ENCODE data around the gene CPA1.

Gene CPA1

DNA sequence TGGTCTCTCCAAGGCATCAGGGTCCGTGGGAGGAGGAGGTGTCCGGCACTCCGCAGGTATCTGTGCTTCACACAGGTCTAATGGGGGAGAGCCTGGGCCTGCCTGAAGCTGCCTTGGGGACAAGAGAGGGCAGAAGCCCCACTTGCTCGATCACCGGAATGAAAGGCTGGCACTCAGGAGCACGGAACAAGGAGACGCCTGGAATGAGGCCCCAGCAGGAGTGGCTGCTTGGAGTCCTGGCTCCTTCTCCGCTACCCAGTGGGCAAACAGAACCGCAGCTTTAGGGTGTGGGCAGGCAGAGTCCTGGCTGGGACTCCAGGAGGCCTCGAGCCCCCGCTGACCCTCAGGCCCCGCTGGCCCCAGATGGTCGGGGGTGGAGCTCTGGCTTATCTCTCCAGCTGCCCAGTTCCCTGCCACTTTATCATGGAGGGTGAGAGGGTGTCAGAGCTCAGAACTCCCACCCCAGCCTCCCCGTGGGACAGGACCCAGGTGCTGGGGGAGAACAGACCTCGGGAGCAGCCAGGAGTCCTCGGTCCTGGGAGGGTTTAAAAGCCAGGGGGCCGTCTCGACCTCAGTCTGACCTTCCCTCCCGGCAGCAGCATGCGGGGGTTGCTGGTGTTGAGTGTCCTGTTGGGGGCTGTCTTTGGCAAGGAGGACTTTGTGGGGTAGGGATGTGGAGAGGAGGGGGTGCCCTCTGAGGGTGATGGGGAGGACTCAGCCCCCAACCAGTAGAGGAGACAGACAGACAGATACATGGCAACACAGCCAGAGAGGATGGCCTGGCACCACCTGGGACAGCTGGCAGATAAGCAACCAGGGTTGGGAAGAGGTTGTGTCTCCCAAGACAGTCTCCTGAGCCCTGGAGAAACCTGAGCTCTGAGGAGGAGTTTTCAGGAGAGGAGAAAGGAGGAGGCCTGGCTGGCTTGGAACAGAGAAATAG lies at the start of gene CPA1:
CPA1 (plus strand) TSS at position 574 of the 940 bp plus-strand sequence; CDS start at position 601, 27 bp downstream.
- DNase-seq: no peak

DNA sequence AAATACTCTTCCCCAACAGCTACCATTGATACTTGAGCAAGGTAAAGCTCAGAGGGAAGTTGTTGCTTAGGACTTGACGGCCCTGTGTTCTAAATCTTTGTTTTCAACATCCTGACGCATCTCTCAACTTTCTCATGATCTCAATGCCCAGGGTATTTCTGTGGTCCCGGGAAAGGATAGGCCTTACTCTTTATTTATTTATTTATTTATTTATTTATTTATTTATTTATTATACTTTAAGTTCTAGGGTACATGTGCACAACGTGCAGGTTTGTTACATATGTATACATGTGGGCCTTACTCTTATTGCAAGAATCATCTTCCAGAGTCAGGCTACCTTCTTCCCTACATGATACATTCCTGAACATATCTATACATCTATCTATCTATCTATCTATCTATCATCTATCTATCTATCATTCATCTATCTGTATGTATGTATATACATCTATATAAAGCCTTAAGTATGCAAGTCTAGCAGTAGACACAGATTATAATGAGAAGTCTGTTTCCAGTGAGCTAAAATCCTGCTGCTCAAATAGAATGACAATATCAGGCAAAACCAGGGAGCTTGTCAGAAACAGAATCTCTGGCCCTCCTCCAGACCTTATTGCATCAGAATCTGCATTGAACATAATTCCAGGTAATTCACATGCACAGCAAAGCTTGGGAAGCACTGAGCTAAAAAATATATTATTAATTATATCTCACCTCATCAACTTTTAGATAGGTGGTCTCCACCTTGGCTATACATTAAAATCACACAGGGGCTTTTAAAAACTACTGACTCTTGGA lies 47.8 kb upstream of the CPA1 start:
- no peak for DNase-seq

DNA sequence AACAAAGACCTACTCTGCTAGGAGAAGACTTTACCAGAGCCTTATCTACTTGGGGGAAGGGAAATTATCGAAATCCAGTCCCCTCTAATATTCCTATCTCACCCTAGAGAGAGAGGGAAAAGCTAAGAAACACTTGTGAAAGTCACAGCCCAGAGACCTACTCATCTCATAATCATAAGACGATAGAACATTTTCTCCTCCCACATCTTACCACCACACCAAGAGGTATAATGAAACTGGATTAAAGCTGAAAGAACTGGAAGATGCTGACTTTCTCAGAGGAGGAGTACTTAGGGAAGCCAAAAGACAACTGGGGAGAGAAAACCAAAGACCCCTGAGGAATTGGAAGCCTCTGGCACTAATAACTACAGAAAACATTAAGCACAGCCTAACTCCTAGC lies 46.5 kb upstream of the CPA1 start:
- no peak for DNase-seq

DNA sequence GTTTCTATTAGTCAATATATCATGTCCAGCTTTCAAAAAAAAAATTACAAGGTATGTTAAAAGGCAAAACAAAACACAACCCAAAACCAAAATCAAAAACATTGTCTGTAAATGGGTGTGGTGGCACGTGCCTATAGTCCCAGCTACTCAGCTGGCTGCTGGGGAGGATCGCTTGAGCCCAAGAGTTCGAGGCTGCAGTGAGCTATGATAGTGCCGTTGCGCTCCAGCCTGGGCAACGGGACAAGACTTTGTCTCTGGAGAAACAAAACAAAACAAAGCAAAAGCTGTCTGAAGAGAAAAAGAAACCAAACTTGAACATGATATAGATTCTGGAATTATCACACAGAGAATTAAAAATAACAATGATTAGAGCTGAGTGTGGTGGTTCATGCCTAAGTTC lies 46.0 kb upstream of the CPA1 start:
- DNase-seq: no peak

DNA sequence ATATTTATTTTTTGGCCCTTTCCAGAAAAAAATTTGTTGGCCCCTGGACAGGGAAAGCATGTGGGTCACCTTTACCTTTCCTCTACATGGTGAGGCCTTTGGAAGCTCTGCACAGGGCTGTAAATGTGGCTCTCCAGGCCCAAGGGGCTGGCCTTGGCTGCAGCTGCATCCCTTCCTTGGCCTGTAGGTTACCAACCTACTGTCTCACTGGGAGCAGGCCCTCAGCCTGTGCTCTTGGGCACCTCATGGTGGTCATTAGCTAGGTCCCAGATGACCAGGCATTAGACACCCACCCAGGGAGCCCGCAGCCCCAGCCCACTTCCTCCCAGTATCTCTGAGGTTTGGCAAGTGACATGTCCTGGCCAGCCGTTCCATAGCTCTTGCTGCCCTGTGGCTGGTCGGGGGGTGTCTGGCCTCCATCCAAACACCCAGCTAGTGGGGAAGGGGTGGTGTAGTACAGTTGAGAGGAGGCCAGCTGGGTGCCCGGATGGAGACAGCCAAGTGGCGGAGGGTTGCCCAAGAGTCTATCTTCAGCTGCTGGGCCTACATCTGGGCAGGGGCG lies 42.8 kb upstream of the CPA1 start:
- no peak for DNase-seq

DNA sequence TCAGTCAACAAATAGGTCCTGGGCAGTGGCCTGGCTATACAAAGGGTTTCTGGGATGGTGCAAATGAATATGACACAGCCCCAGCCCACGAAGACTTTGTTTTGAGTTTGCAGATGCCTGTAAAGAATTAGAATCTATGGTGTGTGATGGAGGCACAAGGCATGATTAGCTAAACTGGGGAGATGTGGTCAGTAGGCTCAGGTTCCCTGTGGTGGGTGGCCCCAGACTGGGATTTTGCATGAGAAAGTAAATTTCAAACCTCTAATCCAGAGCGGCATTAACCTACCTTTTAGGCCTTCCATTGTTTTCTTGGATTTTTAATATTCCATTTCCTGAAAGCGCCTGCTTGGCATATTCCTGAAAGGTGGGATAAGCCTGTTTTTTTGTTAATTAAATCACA lies 42.1 kb upstream of the CPA1 start:
- DNase-seq: no peak

DNA sequence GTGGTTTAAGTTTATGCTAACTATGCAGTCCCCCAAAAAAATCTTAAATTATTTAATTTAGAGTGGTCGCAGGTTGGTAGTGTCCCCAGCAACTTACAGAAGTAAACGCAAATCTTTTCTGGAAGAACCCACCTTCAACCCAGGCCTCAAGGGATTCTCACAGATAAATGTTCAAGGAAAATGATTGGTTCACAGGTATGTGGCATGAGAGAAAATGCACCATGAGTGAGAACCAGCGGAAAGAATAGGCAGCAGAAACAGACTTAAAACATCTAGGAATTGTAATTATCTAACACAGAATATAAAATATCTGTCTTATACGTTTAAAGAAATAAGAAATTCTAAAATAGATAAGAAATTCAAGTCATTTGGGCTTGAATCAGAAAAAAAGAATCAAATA lies 38.4 kb upstream of the CPA1 start:
- no peak for DNase-seq

DNA sequence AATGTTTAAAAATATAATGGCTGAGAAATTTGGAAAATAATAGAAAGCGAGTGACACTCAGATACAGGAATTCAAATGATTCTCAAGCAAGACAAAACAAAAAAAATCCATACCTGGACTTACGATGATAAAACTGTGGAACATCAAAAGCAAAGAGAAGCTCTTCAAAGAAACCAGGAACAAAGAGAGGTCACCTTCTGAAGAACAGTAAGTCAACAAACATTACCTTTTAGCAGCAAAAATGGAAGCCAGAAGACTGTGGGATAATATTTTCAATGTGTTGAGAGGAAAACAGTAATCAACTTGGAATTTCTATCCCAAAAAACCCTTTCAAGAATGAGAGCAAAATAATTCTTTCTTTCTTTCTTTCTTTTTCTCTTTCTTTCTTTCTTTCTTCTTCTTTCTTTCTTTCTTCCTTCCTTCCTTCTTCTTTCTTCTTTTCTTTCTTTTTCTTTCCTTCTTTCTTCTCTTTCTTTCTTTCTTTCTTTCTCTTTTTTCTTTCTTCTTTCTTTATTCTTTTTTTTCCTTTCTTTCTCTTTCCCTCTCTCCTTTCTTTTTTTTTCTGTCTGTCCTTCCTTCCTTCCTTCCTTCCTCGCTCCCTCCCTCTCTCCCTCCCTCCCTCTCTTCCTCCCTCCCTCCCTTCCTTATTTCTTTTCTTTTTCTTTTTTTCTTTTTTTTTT lies 37.5 kb upstream of the CPA1 start:
- no peak for DNase-seq

DNA sequence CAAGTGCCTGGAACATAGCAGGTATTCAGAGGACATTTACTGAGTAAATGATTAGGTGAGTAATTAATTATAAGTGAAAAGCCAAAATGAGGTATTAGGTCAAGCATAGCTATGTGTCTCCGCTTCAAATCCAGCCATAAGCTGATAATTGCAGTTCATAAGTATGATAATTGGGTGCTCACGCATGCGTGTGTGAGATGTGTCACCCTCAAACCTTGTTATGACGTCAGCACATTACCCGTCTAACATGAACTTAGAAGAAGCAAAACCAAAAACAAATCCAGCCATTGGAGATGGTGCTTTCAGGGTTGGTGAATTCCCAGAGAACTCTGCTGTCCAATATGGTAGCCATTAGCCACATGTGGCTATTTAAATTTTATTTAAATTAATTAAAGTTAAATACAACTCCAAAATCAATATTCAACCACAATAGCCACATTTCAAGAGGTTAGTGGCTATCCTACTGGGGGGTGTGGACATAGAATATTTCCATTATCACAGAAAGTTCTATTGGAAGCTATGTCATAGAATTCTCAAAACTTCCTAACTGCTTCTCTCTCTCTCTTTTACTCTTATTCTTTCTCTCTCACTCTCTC lies 35.9 kb upstream of the CPA1 start, which contains the start of gene CPA5:
CPA5 (plus strand) TSS at position 546 of the 596 bp plus-strand sequence. CDS start 1,670 bp downstream, outside the sequence.
- no peak for DNase-seq

DNA sequence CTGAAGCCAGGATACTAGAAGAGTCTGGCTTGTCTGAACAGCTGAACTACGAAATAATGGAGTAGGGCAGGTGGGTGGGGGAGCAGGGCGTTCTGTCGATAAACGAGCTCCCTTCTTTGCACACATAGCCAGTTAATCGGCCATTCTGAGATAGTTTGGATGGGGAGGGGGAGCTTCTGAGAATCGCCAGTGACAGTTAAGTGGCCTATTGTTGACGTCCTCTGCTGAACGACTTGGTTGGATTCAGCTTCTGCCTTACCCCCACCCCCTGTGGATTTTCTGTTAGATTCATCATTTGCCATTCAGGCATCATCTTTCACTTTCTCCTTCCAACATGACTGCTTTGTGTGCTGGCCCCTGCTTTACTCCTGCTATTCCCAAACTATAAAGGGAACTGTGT lies 35.2 kb upstream of the CPA1 start:
- DNase-seq: no peak

DNA sequence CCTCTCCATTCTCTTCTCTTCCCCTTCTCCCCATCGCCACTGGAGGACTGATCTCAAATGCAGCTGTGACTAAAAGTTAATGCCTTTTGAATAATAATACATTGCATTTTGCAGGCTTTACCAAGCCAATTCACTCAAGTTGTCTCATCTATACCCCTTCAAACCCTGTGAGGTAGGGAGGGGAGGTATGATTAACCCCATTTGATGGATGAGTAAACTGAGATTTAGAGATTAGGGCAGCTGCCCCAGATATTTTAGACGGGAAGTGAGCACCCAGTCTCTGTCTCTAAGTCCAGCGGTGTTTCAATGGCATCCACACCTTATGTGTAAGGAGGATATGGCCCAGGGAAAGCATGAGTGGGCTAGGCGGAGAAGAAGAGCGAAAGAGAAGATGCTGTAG lies 34.6 kb upstream of the CPA1 start:
- DNase-seq: no peak

DNA sequence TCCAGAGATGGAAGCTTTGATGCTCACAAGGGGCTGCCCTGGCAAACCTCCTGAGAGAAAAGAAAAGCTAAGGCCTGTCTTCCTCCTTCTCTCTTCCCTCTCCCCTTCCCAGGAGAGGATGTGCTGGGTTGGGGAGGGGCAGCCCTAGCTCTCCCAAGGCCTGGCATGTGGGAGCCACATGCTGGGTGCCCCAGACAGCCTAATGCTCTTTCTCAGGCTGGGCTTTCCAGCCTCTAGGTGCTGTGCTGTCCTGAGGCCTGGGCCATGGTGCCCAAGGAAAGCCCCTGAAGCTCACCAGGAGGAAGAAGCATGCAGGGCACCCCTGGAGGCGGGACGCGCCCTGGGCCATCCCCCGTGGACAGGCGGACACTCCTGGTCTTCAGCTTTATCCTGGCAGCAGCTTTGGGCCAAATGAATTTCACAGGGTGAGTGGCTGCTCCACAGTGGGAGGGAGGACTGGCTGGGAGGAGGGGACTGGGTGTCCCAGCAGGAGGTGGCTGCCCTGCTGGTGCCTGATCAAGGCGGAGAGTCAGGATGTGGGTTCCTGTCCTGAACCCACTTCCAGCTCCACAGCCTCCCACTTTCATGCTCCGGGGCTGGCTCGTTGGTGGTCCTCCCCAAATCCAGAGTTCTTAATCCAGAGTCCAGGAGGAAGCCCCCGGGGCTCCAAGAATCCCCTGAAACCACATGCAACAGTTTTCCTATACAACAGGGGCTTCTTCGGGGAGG lies 34.0 kb upstream of the CPA1 start:
- no peak for DNase-seq

DNA sequence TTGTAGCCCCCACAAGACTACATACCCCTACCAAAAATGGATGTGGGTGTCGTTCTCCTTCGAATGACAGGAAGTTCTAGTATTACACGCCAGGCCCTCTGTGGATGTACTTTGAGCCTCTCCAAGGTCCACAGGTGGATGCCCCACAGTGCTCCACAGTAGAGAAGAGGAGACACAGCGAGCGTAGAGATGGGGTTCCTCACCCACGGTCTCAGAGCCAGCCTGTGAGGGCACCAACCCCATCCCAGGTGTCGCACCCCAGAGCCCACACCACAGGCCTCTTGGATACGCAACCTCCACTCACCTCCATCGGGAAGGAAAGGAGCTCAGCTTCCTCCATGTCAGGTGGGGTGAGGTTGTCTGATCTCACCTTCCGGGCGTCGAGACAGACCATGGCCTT lies 33.4 kb upstream of the CPA1 start:
- no peak for DNase-seq

DNA sequence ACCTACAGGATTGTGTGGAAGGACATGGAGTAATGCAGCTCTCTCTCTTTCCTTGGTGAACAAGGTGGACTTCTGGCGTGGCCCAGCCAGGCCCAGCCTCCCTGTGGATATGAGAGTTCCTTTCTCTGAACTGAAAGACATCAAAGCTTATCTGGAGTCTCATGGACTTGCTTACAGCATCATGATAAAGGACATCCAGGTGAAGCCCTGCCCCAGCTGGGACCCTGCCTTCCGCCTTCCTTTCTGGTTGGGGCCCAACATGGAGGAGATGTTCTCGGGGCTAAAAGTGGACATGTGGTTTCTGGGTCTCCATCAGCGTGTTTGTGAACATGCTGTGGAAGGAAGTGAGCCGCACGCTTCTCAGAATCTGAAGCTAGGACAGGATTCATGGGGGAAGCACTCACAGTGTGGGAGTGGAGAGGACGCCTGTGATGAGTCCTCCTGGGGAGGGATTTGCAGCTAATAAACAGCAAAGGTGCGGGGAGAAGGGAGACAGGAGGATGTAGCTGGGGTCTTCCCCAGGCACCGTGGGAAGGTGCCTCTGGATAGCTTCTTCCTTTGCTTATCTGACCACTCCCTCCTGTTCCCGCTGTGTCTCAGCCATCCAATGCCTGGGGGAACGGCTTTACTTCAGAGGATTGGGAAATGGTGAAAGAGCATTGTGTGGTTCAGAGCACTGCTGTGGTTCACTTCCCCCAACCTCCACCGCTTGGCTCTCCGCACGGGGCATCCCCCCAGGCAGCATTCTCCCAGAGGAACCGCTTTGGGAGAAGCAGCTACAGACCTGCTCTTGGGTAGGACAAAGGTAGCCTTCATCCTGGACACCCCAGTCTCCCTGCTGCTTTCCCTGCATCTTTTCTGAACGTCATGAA lies 30.1 kb upstream of the CPA1 start:
- no peak for DNase-seq

DNA sequence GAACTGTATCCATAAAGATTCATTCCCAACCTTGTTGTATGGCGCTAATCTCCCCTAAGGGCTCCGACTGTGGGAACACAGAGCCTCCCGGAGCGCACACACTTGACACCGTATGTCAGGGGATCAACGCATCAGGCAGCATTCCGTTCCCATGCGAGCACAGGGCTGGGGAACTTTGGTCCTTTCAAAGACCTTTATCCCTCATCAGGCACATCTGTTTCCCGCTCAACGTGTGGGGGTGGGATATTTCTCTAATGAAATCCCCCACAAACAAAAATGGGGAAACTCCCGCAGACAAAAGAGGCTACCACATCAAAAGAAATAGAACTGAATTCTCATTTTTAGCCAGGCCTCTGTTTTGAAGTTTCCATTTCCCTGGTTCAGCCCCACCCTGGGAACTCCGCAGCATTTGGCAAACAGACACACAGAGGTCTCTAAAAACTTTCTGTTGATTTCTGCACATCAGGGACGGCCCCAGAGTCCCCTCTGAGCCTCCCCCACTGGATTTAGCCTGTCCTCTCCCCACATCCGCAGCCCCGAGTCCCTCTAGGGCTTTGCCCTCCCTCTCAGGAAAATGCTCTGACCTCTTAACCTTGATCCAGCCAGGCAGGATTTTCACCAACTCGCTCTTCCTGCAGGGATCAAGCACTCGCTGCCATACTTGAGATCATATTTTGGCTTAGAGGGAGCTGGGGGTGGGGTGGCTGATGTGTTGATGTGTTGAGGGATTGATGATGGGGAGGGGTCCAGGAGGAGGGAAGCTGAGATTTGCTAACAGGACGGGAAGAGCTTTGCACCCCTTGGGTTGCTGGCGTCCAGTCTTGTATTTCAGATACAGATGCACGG lies 29.1 kb upstream of the CPA1 start:
- DNase-seq: no peak

DNA sequence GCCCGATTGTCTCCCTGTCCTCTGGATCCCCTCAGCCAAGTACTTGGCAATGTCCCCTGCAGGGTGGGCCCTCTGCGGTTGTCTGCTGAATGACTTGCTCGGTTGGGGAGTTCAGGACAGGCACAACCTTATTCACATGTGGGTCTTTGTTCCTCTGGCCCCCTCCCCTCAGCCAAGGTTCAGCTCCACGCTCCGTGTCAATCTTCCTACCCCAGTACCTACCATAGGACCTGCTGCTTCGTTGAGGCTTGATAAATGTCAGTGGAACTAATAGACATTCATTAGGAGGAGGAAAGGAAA lies 28.6 kb upstream of the CPA1 start:
- no peak for DNase-seq

DNA sequence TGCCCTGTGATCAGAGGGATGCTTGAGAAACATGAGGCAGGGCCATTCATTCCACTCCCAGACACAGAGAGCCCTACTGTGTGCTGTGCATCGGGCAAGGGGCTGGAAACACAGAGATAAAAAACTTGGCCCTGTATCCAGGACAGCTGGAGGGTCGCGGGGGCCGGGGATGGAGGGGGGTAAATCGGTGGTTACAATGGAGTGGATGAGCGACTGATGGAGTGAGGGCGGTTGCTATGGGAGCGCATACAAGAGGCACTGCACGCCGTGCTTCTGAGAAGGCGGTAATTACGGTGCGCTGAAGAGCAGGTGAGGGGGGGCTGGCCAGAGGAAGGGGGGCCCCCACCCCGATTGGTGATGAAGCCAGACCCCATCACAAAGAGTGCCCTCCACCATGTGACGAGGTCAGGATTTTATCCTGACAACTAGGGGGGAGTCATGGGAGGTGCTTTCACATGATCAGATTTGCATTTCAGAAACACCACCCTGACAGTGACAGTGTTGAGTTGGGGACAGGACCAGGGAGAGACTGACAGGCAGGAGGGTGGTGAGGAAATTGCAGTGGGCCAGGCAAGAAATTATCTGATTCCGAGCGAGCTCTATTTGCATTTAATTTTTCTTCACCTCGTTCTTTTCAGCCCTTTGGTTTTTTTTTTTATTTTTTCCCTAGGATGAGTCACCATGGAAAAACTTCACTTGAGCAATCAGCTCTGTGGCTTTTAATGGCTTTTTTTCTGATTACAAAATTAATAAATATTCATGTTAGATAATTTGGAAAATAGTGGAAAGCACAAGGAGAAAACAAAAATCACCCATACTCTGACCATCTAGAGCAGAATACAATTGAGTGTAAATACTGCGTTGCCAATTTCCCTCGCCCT lies 27.9 kb upstream of the CPA1 start:
- DNase-seq: peak; percentile 67

DNA sequence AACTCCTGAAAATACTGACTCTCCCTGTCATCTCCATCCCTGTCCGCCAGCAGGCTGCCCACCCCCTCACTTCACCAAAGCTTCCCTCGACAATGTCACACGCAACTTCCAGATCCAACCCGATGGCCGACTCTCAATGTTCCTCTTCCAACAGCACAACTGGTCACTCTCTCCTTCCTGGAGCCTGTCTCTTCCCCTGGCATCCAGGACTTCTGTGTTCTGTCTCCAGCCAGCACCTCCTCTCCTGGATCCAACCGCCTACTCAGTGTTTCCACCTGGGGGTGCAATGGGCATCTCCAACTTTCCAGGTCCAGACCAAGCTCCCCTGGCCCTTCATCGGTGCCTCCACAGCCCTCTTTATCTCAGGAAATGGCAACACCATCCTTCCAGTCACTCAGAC lies 27.1 kb upstream of the CPA1 start:
- DNase-seq: no peak
